Measurements from ENCODE around the gene TCERG1L. TPM values are rescaled to one million over a fixed set of nuclear protein-coding genes. Genes with fewer than 3 reads are reported as not detected.
"Not testable (repeated sequence)": the region's sequence is repeated elsewhere in the genome, so short reads cannot be mapped to it uniquely, and the experiment has no call there.

Gene TCERG1L
- total and polyA plus RNA-seq, 8 donors = 0.18 TPM; not detected in 7

DNA sequence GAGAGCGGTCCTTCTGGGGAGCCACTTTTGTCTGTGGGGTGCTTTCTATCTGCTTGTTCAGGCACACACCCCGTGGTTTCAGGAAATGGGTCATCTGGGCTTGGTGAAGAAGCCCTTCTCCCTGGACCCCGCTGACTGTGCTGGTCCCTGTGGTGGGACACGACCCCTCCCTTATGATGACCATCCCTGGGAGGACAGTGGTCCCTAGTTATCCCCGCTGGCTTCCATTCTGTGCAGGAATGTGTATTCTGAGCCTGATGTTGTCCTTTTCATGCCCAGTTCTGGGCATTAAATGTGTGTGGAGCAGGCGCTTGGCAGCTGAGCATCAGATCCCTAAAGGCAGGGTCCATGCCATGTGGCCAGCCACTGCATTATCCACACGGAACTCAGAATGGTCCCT, 71.6 kb downstream of the TCERG1L start:
- no peaks in the 10 kb centered on the region for H3K36me3 ChIP-seq
- no peak overlapping the region for H3K27ac ChIP-seq
- intact Hi-C loops (cut with DNase I; ENCODE audit: low total_unique reads) = no loop called here
- peaks cover 0 to 57% (median 6%) of the 10 kb centered on the region in 3 donors for H3K27me3 ChIP-seq
- H3K4me3 ChIP-seq = no peak overlapping the region
- H3K9me3 ChIP-seq = peaks cover 0 to 3% (median 0%) of the 10 kb centered on the region in 4 donors
- TF ChIP-seq CTCF (IDR thresholded peaks at IDR 0.05) (no peak), EP300 (IDR thresholded peaks at IDR 0.05) (no peak), POLR2AphosphoS5 (IDR thresholded peaks at IDR 0.05) (no peak), POLR2A (IDR thresholded peaks at IDR 0.05) (no peak)
- no peak for DNase-seq
- WGBS, 5 donors = 60 to 80% (median 76%) methylated on average over 7 of the region's 7 CpGs
- no peaks in the 10 kb centered on the region for H3K4me1 ChIP-seq

- WGBS, 5 donors = 37 to 56% (median 45%) methylated on average over 13 of the region's 13 CpGs
- intact Hi-C loops (cut with DNase I; ENCODE audit: low total_unique reads) = no loop called here
Measured at GRCh38 chr10:131239450-131239849, 72.1 kb downstream of the TCERG1L start.

DNA sequence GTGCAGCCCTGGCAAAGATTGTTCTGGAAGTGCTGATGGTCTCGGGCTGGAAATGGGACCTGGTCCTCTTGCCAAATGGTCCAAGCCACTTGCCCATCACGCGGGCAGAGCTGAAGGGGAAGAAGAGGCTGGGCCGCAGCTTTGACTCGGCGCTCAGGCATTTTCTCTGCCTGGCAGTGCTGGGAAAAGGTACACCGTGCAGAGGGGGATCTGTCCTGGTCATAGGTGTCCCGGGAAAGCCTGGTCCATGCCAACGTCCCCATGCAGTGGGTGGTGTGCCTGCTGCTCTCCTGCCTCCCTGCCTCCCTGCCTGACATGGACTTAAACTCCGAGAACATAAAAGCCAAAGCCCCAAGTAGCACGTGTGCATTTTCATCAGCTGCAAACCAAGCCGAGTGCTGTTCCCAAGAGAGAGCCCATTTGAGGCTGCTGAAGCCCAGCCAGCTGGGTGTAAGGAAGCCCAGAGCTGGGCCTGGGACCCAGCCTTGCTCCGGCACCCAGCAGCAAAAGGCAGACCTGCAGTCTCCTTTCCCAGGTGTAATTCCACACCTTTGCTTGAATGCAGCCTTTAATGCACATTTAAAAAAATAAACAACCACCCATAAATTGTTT, 72.7 kb downstream of the TCERG1L start:
- no peak overlapping the region for H3K27ac ChIP-seq
- no peak for DNase-seq
- H3K4me1 ChIP-seq = no peaks in the 10 kb centered on the region
- peaks cover 0 to 6% (median 3%) of the 10 kb centered on the region in 4 donors for H3K9me3 ChIP-seq
- intact Hi-C loops (cut with DNase I; ENCODE audit: low total_unique reads) = no loop called here
- 74 to 84% (median 78%) methylated on average over 13 of the region's 13 CpGs for WGBS, 5 donors
- H3K36me3 ChIP-seq = no peaks in the 10 kb centered on the region
- no peak overlapping the region for H3K4me3 ChIP-seq
- no peak for TF ChIP-seq CTCF (IDR thresholded peaks at IDR 0.05)
- TF ChIP-seq EP300 (IDR thresholded peaks at IDR 0.05) = no peak
- no peak for TF ChIP-seq POLR2AphosphoS5 (IDR thresholded peaks at IDR 0.05)
- TF ChIP-seq POLR2A (IDR thresholded peaks at IDR 0.05) = no peak
- peaks cover 0 to 47% (median 6%) of the 10 kb centered on the region in 3 donors for H3K27me3 ChIP-seq

More at GRCh38 chr10:131239450-131239849, 72.1 kb downstream of the TCERG1L start:
- DNase-seq = no peak
- H3K4me3 ChIP-seq = no peak overlapping the region
- peaks cover 0 to 52% (median 6%) of the 10 kb centered on the region in 3 donors for H3K27me3 ChIP-seq
- no peaks in the 10 kb centered on the region for H3K36me3 ChIP-seq
- peaks cover 0 to 3% (median 0%) of the 10 kb centered on the region in 4 donors for H3K9me3 ChIP-seq
- no peaks in the 10 kb centered on the region for H3K4me1 ChIP-seq
- no peak overlapping the region for H3K27ac ChIP-seq
- no peak for TF ChIP-seq POLR2AphosphoS5 (IDR thresholded peaks at IDR 0.05)

GRCh38 chr10:131237991-131238651, 73.4 kb downstream of the TCERG1L start:
- intact Hi-C loops (cut with DNase I; ENCODE audit: low total_unique reads) = no loop called here
- Histone ChIP-seq H3K9me3 (peaks cover 0 to 9% (median 4%) of the 10 kb centered on the region in 4 donors), H3K4me3 (no peak overlapping the region), H3K27ac (no peak overlapping the region), H3K27me3 (peaks cover 0 to 41% (median 6%) of the 10 kb centered on the region in 3 donors), H3K36me3 (no peaks in the 10 kb centered on the region), H3K4me1 (no peaks in the 10 kb centered on the region)
- no peak for TF ChIP-seq EP300 (IDR thresholded peaks at IDR 0.05)
- TF ChIP-seq POLR2AphosphoS5 (IDR thresholded peaks at IDR 0.05) = no peak
- TF ChIP-seq POLR2A (IDR thresholded peaks at IDR 0.05) = no peak
- TF ChIP-seq CTCF (IDR thresholded peaks at IDR 0.05) = no peak
- no peak for DNase-seq
- 83 to 86% (median 84%) methylated on average over 20 of the region's 20 CpGs for WGBS, 5 donors

- DNase-seq; H3K27ac ChIP-seq; H3K36me3 ChIP-seq; intact Hi-C loops (cut with DNase I; ENCODE audit: low total_unique reads); H3K4me1 ChIP-seq; H3K4me3 ChIP-seq; H3K9me3 ChIP-seq: not testable (repeated sequence)
- H3K27me3 ChIP-seq = peaks cover 0 to 23% (median 3%) of the 10 kb centered on the region in 3 donors
- WGBS, 5 donors = 84 to 94% (median 91%) methylated on average over 13 of the region's 13 CpGs
Measured at GRCh38 chr10:131234606-131235005, 76.9 kb downstream of the TCERG1L start.

Measured in stomach (tissue), 9 donors.